WTC11 (cell line): ENCODE measurements around the gene GMEB1.

Experiments used
- NFE2L1 ChIP-seq: sonication (generic); formaldehyde crosslinking; IDR thresholded peaks from 2 replicates; pipeline ENCODE4 v1.8.1; 2023; ENCODE audit warnings: missing genetic modification reagents
- ZNF425 ChIP-seq: fragments of 250-450 bp; sonication (Bioruptor Pico); conservative IDR thresholded peaks from 2 replicates; pipeline ENCODE4 v1.9.0; 2021; ENCODE audit warnings: mild to moderate bottlenecking
- TF ChIP-seq, protein P1 (sequence below): fragments of 200-600 bp; IDR thresholded peaks from 2 replicates; pipeline ENCODE4 v1.8.0; 2022; ENCODE audit warnings: antibody characterized with exemption

GRCh38 chr1:28656335-28656734 is 12.2 kb upstream of the GMEB1 start:
- no peak for TF ChIP-seq NFE2L1
- no peak for TF ChIP-seq ZNF425 (CRISPR knock-in tag)
- TF ChIP-seq, protein P1, sequence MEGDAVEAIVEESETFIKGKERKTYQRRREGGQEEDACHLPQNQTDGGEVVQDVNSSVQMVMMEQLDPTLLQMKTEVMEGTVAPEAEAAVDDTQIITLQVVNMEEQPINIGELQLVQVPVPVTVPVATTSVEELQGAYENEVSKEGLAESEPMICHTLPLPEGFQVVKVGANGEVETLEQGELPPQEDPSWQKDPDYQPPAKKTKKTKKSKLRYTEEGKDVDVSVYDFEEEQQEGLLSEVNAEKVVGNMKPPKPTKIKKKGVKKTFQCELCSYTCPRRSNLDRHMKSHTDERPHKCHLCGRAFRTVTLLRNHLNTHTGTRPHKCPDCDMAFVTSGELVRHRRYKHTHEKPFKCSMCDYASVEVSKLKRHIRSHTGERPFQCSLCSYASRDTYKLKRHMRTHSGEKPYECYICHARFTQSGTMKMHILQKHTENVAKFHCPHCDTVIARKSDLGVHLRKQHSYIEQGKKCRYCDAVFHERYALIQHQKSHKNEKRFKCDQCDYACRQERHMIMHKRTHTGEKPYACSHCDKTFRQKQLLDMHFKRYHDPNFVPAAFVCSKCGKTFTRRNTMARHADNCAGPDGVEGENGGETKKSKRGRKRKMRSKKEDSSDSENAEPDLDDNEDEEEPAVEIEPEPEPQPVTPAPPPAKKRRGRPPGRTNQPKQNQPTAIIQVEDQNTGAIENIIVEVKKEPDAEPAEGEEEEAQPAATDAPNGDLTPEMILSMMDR = no peak
